ENCODE measurements around the gene C1orf226.
A peak's percentile ranks its signal among the peaks of the same experiment; 100 is the strongest.

C1orf226 gene

DNA sequence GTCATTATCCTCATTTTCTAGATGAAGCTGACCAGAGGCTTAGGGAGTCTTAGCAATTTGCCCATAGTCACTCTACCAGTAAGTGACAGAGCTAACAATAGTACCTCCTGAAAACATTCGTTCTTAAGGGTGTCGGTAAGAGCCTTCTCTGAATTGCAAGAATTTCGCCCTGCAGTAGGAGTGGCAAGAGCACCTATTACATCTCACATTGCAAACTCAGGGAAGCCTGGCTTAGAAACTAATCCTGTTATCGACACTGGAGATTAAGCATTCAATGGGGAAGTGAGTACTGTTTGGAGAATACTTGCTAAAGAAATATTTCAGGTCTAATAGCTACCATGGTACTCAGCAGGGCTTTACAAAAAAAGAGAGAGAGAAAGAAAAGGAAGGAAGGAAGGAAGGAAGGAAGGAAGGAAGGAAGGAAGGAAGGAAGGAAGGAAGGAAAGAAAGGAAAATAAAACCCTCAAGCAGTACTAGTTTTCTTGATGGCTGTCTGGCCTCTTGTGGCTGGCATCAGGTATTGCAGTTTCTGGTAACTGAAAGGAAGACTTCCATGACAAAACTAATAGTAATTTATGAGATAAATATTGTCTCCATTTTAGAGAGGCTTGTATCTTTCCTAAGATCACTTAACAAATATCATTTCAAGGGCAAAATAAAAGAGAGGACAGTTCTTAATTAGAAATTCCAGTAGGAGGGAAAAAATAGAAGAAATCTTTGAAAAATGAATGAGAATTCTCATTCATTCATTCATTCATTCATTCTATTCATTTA is 10.4 kb downstream of the C1orf226 start:
- DNase-seq (ENCODE audit: low read depth) = peak; percentile 51
- H3K4me3 ChIP-seq (ENCODE audit: low read length) = no peak overlapping the region
- TF ChIP-seq, protein P1, sequence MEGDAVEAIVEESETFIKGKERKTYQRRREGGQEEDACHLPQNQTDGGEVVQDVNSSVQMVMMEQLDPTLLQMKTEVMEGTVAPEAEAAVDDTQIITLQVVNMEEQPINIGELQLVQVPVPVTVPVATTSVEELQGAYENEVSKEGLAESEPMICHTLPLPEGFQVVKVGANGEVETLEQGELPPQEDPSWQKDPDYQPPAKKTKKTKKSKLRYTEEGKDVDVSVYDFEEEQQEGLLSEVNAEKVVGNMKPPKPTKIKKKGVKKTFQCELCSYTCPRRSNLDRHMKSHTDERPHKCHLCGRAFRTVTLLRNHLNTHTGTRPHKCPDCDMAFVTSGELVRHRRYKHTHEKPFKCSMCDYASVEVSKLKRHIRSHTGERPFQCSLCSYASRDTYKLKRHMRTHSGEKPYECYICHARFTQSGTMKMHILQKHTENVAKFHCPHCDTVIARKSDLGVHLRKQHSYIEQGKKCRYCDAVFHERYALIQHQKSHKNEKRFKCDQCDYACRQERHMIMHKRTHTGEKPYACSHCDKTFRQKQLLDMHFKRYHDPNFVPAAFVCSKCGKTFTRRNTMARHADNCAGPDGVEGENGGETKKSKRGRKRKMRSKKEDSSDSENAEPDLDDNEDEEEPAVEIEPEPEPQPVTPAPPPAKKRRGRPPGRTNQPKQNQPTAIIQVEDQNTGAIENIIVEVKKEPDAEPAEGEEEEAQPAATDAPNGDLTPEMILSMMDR (conservative IDR thresholded peaks at IDR 0.05; ENCODE audit: low read length) = peak; percentile 92

DNA sequence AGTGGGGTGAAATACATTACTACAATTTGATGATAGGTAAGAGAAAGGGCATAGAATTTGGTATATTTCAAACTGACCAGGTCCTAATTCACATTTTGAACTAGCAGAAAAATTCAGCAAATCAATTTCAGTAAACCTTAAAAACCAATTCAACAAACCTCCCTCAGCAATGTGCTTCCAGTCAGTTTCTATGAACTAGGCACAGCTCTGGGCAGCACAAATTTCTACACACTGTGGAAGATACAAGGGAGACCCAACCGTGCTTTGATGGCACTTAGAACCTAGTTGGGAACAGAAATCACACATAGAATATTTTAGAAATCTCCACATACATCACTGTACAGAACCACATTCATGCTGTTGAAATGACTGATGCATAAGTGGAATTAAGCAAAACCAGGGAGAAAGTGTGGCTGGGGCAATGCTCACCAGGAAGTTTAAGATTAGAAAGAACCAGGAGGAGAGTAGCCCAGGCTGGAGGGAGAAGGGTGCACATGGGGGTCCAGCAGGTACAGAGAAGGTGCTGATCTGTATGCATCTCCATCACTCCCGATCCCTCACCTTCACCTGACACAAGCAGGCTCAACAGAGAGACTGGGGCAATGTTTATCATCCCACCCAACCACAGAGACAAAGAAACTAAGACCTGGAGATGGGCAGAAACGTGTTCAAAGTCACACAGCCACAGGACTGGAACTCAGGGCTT is 14.8 kb downstream of the C1orf226 start:
- H3K4me3 ChIP-seq (ENCODE audit: low read length) = no peak overlapping the region
- no peak for DNase-seq (ENCODE audit: low read depth)
- TF ChIP-seq, protein P1 (conservative IDR thresholded peaks at IDR 0.05; ENCODE audit: low read length) = no peak

DNA sequence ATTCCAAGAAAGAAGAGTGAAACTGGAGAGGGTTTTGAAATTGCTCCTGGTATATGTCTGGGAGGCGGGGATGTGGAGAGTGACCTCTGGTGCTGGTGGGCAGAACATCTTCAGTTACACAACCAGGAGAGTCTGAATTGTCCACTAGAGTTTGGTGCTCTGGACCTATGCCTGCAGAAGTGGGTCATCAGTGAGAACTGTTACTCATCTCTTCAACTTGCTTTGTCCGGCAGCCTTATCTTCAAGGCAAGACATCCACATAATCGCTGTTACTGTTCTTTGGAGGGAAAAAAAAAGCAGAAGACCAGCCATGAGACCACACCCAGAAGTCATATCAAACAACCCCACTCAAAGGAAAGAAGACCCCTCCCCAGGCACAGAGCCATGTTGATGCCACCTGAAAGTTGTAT is 15.5 kb downstream of the C1orf226 start:
- no peak for DNase-seq (ENCODE audit: low read depth)
- TF ChIP-seq, protein P1 (conservative IDR thresholded peaks at IDR 0.05; ENCODE audit: low read length) = 0 out of 2 replicates have a peak, but pooled peaks have one; percentile 6
- H3K4me3 ChIP-seq (ENCODE audit: low read length) = no peak overlapping the region

DNA sequence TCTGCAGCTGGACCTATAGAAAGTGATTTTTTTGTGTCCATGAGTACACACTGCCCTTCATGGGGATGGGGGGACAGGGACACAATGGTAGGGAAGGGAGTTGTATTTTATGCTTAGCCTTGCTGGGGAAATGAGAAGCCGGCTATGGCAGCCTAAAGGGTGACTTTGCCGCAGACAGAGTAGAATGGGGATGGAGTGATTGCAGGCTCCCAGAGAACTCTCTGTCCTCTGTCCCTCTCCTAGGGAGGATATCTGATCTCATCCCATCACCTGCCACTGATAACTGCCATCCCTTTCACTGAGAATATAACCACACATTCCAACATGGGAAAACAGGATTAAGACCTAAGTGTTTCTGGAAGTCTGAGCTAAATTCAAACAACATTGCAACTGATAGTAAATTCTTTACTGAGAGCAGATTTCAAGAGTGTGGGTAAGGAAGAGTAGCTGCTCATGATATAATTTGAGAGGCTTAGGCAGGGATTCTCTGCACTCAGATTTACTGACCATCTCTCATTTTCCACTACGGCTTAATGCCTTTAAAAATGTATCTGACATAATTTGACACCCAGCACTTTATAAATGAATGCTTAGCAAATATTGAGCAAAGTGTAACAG is 16.5 kb downstream of the C1orf226 start:
- no peak for DNase-seq (ENCODE audit: low read depth)
- TF ChIP-seq, protein P1 (conservative IDR thresholded peaks at IDR 0.05; ENCODE audit: low read length) = no peak
- H3K4me3 ChIP-seq (ENCODE audit: low read length) = no peak overlapping the region

DNA sequence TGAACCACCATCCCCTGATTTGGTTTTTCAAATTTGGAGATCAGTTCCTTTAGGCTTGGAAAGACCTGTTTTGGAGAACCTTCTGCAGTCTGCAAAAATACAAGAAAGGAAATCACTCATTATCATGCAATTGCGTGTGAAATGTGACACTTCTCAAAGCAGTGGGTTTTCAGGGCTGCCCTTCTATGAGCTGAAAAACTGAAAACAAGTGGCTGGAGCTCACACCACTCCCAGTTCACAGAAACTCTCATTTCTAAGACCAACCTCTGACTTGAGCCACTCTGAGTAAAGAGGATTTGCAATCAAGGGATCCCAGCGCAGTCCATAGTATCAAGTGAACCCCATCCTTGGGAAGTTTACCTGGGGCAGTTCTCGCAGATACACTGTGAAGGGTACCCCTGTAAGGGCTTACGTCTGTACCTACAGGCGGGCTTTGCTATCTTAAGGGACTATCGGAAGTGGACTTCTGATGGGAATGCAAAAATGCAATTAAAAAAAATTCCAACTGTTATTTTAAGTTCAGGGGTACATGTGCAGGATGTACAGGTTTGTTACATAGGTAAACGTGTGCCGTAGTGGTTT is 17.6 kb downstream of the C1orf226 start:
- no peak overlapping the region for H3K4me3 ChIP-seq (ENCODE audit: low read length)
- TF ChIP-seq, protein P1 (conservative IDR thresholded peaks at IDR 0.05; ENCODE audit: low read length) = no peak
- no peak for DNase-seq (ENCODE audit: low read depth)

DNA sequence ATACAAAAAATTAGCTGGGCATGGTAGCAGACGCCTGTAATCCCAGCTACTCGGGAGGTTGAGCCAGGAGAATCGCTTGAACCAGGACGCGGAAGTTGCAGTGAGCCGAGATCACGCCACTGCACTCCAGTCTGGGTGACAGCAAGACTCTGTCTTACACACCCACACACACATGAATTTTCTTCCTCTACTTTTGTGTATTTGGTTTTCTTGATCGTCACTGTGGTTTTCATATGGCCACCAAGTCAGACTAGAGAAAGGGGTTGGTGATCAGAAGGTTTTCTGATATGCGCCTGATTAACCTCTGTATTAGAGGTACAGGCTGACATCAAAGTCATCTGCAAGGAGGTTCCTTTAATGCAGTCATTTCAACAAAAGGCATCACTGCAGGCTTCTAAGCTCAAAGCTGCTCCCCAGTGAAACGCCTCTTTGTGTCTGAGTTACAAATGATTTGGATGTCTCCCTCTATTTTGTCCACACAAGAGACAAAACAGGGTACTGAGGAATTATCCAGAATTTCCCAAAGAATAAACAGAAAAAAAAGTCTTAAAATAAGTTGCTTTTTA is 19.3 kb downstream of the C1orf226 start:
- no peak for DNase-seq (ENCODE audit: low read depth)
- TF ChIP-seq, protein P1 (conservative IDR thresholded peaks at IDR 0.05; ENCODE audit: low read length) = no peak
- no peak overlapping the region for H3K4me3 ChIP-seq (ENCODE audit: low read length)

All from AG10803 (cell line).